WTC11 (cell line): Measurements from ENCODE around the gene POP5.

Experiments
- CTCF ChIP-seq: fragments of 200-600 bp; IDR thresholded peaks from 2 replicates; pipeline ENCODE4 v1.8.0; 2022; ENCODE audit warnings: antibody characterized with exemption
- ESRRA ChIP-seq: sonication (generic); formaldehyde crosslinking; IDR thresholded peaks from 2 replicates; pipeline ENCODE4 v1.8.1; 2022; ENCODE audit warnings: mild to moderate bottlenecking, missing genetic modification reagents, borderline replicate concordance
- FOXJ3 ChIP-seq: sonication (generic); formaldehyde crosslinking; IDR thresholded peaks from 2 replicates; pipeline ENCODE4 v1.9.0; 2021; ENCODE audit warnings: missing genetic modification reagents, mild to moderate bottlenecking, borderline replicate concordance
- USF2 ChIP-seq: sonication (generic); formaldehyde crosslinking; IDR thresholded peaks from 2 replicates; pipeline ENCODE4 v1.8.1; 2023; ENCODE audit warnings: mild to moderate bottlenecking, missing genetic modification reagents, moderate library complexity
- ZSCAN18 ChIP-seq: fragments of 250-450 bp; sonication (Bioruptor Pico); IDR thresholded peaks from 2 replicates; pipeline ENCODE4 v2.1.2; 2022; ENCODE audit warnings: mild to moderate bottlenecking, moderate library complexity

- TF ChIP-seq CTCF (no peak), FOXJ3 (CRISPR knock-in tag) (no peak), ESRRA (no peak), ZSCAN18 (CRISPR knock-in tag) (no peak), USF2 (CRISPR knock-in tag) (no peak)
Observed at GRCh38 chr12:120620624-120621023, 39.4 kb upstream of the POP5 start.
